HepG2 (cell line): ENCODE measurements around the gene BCAS3. TPM values are rescaled to one million over a fixed set of nuclear protein-coding genes. Genes with fewer than 3 reads are reported as not detected.

ENCODE experiments used
- ATAC-seq: fragments of 200-7000 bp; cut with Tn5 transposase; 3 replicates; pipeline ENCODE4 v1.9.1; 2020; ENCODE audit warnings: mild to moderate bottlenecking, moderate library complexity
- BruUV-seq: library from RNA; stranded (reverse); fragments of 400-500 nt; replicated peaks from 2 replicates; lab custom pipeline; 2021; lab: Mats Ljungman, UMichigan
- CTCF ChIA-PET: fragments of 300-600 bp; formaldehyde crosslinking; extraction: SDS; loops from one replicate; lab custom pipeline; 2021; ENCODE audit warnings: low total read pairs, inconsistent platforms, low intra/inter-chr PET ratio; lab: Yijun Ruan, JAX
- POLR2A ChIA-PET: fragments of 350-600 bp; sonication (Branson Sonifier 250); formaldehyde crosslinking; loops from one replicate; lab custom pipeline; 2020; ENCODE audit warnings: antibody characterized with exemption, inconsistent platforms; lab: Yijun Ruan, JAX
- DNase-seq: peaks from one replicate; pipeline ENCODE4 v3.0.0-alpha.2; 2015; ENCODE audit warnings: low spot score
- FAIRE-seq: peaks from 3 replicates; lab custom pipeline; 2011; peaks lifted over from hg19 to GRCh38; lab: Jason Lieb, UNC
- H2AFZ ChIP-seq: one replicate; pipeline ENCODE4 v1.6.1; 2011; ENCODE audit warnings: low read length, inconsistent platforms
- H3K27ac ChIP-seq: fragments of 300-600 bp; 3 replicates; pipeline ENCODE4 v1.8.0; 2011; ENCODE audit warnings: mixed run types, mild to moderate bottlenecking, mixed read lengths, low read length, inconsistent platforms; ENCODE audit not compliant: insufficient read depth; ENCODE audit errors: extremely low read length
- H3K27me3 ChIP-seq, 2 experiments: fragments of 200-600 bp in 1 of 2; 2 replicates in 1 of 2; 3 replicates in 1 of 2; pipeline versions ENCODE4 v1.6.0 to v1.8.0; 2011; ENCODE audit warnings: low read length in 2 of 2, mild to moderate bottlenecking in 2 of 2, moderate library complexity in 2 of 2, inconsistent platforms in 1 of 2; ENCODE audit not compliant: insufficient read depth in 2 of 2, control insufficient read depth in 1 of 2
- H3K36me3 ChIP-seq, 2 experiments: fragments of 200-600 bp in 1 of 2; replicated peaks in 1 of 2; 2 replicates in 1 of 2; 3 replicates in 1 of 2; pipeline versions ENCODE4 v1.5.1 to v1.8.0; 2011; ENCODE audit warnings: low read length in 2 of 2, inconsistent platforms in 1 of 2; ENCODE audit not compliant: insufficient read depth in 2 of 2, control insufficient read depth in 1 of 2
- H3K4me1 ChIP-seq: 2 replicates; pipeline ENCODE4 v1.5.1; 2012; ENCODE audit warnings: low read length, inconsistent platforms; ENCODE audit not compliant: insufficient read depth
- H3K4me2 ChIP-seq: 2 replicates; pipeline ENCODE4 v1.6.0; 2011; ENCODE audit warnings: low read depth, low read length, inconsistent platforms
- H3K4me3 ChIP-seq, 3 experiments: fragments of 200-600 bp in 1 of 3; sonication (generic), shearing (Covaris generic) in 1 of 3; replicated peaks in 1 of 3; 2 replicates each; pipeline ENCODE4 v1.5.1; 2011 to 2016; ENCODE audit warnings: low read length in 3 of 3, inconsistent platforms in 2 of 3, low read depth in 2 of 3, mild to moderate bottlenecking in 2 of 3, control low read depth in 1 of 3, mixed read lengths in 1 of 3; ENCODE audit not compliant: insufficient read depth in 1 of 3
- H3K79me2 ChIP-seq: one replicate; pipeline ENCODE4 v1.6.1; 2011; ENCODE audit warnings: low read length, inconsistent platforms; ENCODE audit not compliant: insufficient read depth
- H3K9ac ChIP-seq: 2 replicates; pipeline ENCODE4 v1.6.0; 2011; ENCODE audit warnings: mild to moderate bottlenecking, low read depth, low read length, inconsistent platforms; ENCODE audit not compliant: insufficient read depth
- H3K9me3 ChIP-seq: 2 replicates; pipeline ENCODE4 v1.5.1; 2012; ENCODE audit warnings: mild to moderate bottlenecking, low read length
- H4K20me1 ChIP-seq: 2 replicates; pipeline ENCODE4 v1.6.0; 2011; ENCODE audit warnings: inconsistent platforms, mild to moderate bottlenecking, low read length, moderate library complexity; ENCODE audit not compliant: insufficient read depth
- GATAD1 ChIP-seq: IDR thresholded peaks from 2 replicates; pipeline ENCODE4 v1.6.1; 2016; ENCODE audit warnings: missing genetic modification reagents, missing compliant biosample characterization
- MED13 ChIP-seq: sonication (generic); formaldehyde crosslinking; IDR thresholded peaks from 2 replicates; pipeline ENCODE4 v1.5.0; 2020; ENCODE audit warnings: missing genetic modification reagents
- PCBP1 ChIP-seq: fragments of 200-400 bp; formaldehyde crosslinking; IDR thresholded peaks from 2 replicates; pipeline ENCODE4 v1.6.1; 2017; ENCODE audit warnings: mild to moderate bottlenecking, low read depth, low read length, borderline replicate concordance
- RFX5 ChIP-seq: IDR thresholded peaks from 2 replicates; pipeline ENCODE4 v1.6.1; 2011; ENCODE audit warnings: low read depth, low read length, improper control_type of control experiment
- STAG1 ChIP-seq: sonication (generic); formaldehyde crosslinking; IDR thresholded peaks from 2 replicates; pipeline ENCODE4 v1.4.0; 2020; ENCODE audit warnings: missing genetic modification reagents
- TRAFD1 ChIP-seq: sonication (generic); formaldehyde crosslinking; IDR thresholded peaks from 2 replicates; pipeline ENCODE4 v1.5.1; 2020; ENCODE audit warnings: missing genetic modification reagents, mild to moderate bottlenecking, borderline replicate concordance
- YY1 ChIP-seq: IDR thresholded peaks from 2 replicates; pipeline ENCODE4 v1.6.1; 2011; ENCODE audit warnings: low read length, low read depth, moderate library complexity, mild to moderate bottlenecking; ENCODE audit not compliant: insufficient read depth, insufficient replicate concordance
- ZNF274 ChIP-seq: sonication (generic); formaldehyde crosslinking; IDR thresholded peaks from 2 replicates; pipeline ENCODE4 v1.5.1; 2020; ENCODE audit warnings: mild to moderate bottlenecking, missing genetic modification reagents
- ZNF281 ChIP-seq: sonication (generic); formaldehyde crosslinking; IDR thresholded peaks from 2 replicates; pipeline ENCODE4 v1.4.0; 2020; ENCODE audit warnings: missing genetic modification reagents, borderline replicate concordance
- ZNF33A ChIP-seq: sonication (generic); formaldehyde crosslinking; IDR thresholded peaks from 2 replicates; pipeline ENCODE4 v1.5.1; 2020; ENCODE audit warnings: missing genetic modification reagents, mild to moderate bottlenecking, moderate library complexity, borderline replicate concordance
- ZNF644 ChIP-seq: IDR thresholded peaks from 2 replicates; pipeline ENCODE4 v1.6.1; 2016; ENCODE audit warnings: low read depth
- ZNF724P ChIP-seq: sonication (generic); formaldehyde crosslinking; IDR thresholded peaks from 2 replicates; pipeline ENCODE4 v1.8.0; 2022; ENCODE audit warnings: missing genetic modification reagents, borderline replicate concordance
- ZNF839 ChIP-seq: sonication (generic); formaldehyde crosslinking; IDR thresholded peaks from 2 replicates; pipeline ENCODE4 v1.4.0; 2020; ENCODE audit warnings: missing genetic modification reagents, mild to moderate bottlenecking, borderline replicate concordance
- ZSCAN5A ChIP-seq: sonication (generic); formaldehyde crosslinking; IDR thresholded peaks from 2 replicates; pipeline ENCODE4 v1.8.0; 2022; ENCODE audit warnings: mild to moderate bottlenecking, missing genetic modification reagents, borderline replicate concordance
- WGBS: methylation state at CpG from one replicate; pipeline ENCODE4 v1.1.6; 2017; ENCODE audit warnings: low lambda C conversion rate; 5-methylcytosine and 5-hydroxymethylcytosine counted together
- in situ Hi-C: cut with HindIII; loops from 2 replicates; pipeline ENCODE4 v1.10.0; 2017; ENCODE audit warnings: low pct_unique_long_range_greater_than_20kb; ENCODE audit not compliant: extremely low pct_ligation_motif_present
- intact Hi-C: fragments of 100-400 bp; cut with micrococcal nuclease; formaldehyde crosslinking; loops from one replicate; pipeline ENCODE4 v1.10.0; 2022; ENCODE audit not compliant: unreplicated experiment
- polyA plus RNA-seq, 8 experiments: library from polyadenylated mRNA; depleted of rRNA in 3 of 8; stranded (reverse) in 7 of 8; unstranded in 1 of 8; fragments of >200 nt; fragmentation: Illumina TruSeq in 4 of 8; extraction: Trizol in 4 of 8; gene quantifications; 2 replicates each; pipeline versions ENCODE4 v1.2.1 to v1.2.3, GENCODE V29; 2011 to 2016; ENCODE audit warnings: low read depth in 4 of 8, missing spikeins in 1 of 8, mixed read lengths in 1 of 8; ENCODE audit not compliant: insufficient read depth in 1 of 8
- total RNA-seq, 5 experiments: library from RNA; depleted of rRNA; stranded (reverse); fragments of >200 nt; fragmentation: Illumina TruSeq; extraction: Trizol; gene quantifications; 2 replicates each; pipeline ENCODE4 v1.2.3, GENCODE V29; 2016; ENCODE audit warnings: low read depth in 1 of 5
- TF ChIP-seq, protein P1 (sequence below), 2 experiments: sonication (generic) in 1 of 2; formaldehyde crosslinking in 1 of 2; IDR thresholded peaks; 2 replicates each; pipeline versions ENCODE4 v1.5.1 to v1.6.1; 2011 to 2020; ENCODE audit warnings: borderline replicate concordance in 1 of 2, low read depth in 1 of 2, low read length in 1 of 2, mild to moderate bottlenecking in 1 of 2, missing genetic modification reagents in 1 of 2, moderate library complexity in 1 of 2

BCAS3 gene
- total and polyA plus RNA-seq, 2 of the 13 experiments (the other 11 are each of a cell fraction or from before 2014, with no cell fraction given) = 10.7 to 11.2 TPM

GRCh38 chr17:60646701-60647100 lies 30.9 kb upstream of the BCAS3 start (continued):
- TF ChIP-seq ZSCAN5A (no peak), PCBP1 (no peak), TRAFD1 (CRISPR knock-in tag) (no peak), ZNF274 (CRISPR knock-in tag) (no peak), YY1 (no peak)

DNA sequence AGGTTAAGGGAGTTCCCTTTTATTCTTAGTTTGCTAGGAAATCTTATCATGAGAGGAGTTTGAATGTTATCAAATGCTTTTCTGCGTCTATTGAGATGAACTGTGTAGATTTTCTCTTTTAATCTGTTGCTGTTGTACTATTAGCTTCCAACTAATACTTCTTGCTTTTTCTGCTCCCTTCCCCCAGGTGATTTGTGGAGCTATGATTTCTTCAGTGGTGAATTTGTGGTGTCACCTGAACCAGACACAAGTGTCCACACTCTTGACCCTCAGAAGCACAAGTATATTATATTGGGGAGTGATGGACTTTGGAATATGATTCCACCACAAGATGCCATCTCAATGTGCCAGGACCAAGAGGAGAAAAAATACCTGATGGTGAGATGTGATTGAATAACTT lies 29.9 kb upstream of the BCAS3 start:
- 100% methylated on average over 1 of the region's 1 CpG for WGBS
- FAIRE-seq = no peak
- H3K9me3 ChIP-seq = no peaks in the 10 kb centered on the region
- peaks cover 9% of the 10 kb centered on the region for H3K4me1 ChIP-seq
- peaks cover 4% of the 10 kb centered on the region; the same call in 1 of the 2 replicates for H4K20me1 ChIP-seq
- H3K4me3 ChIP-seq = no peak overlapping the region
- H3K27me3 ChIP-seq = no peaks in the 10 kb centered on the region
- H3K27ac ChIP-seq = no peak overlapping the region
- no peak for DNase-seq
- intact Hi-C loops (no loop called here), in situ Hi-C loops (no loop called here)
- CTCF ChIA-PET = no interaction called here
- POLR2A ChIA-PET = no interaction called here
- no TSS peak for BruUV-seq
- H3K9ac ChIP-seq = no peak overlapping the region
- H3K36me3 ChIP-seq = peaks cover 8 to 49% of the 10 kb centered on the region in 2 experiments
- no peak for ATAC-seq
- no peak overlapping the region for H3K4me2 ChIP-seq
- peaks cover 30% of the 10 kb centered on the region for H3K79me2 ChIP-seq
- no peak overlapping the region for H2AFZ ChIP-seq
- TF ChIP-seq, protein P1, sequence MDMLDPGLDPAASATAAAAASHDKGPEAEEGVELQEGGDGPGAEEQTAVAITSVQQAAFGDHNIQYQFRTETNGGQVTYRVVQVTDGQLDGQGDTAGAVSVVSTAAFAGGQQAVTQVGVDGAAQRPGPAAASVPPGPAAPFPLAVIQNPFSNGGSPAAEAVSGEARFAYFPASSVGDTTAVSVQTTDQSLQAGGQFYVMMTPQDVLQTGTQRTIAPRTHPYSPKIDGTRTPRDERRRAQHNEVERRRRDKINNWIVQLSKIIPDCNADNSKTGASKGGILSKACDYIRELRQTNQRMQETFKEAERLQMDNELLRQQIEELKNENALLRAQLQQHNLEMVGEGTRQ (IDR thresholded peaks at IDR 0.05; ENCODE audit: low read depth, low read length) = no peak
- TF ChIP-seq, protein P1 (CRISPR knock-in tag; IDR thresholded peaks at IDR 0.05; ENCODE audit: borderline replicate concordance) = no peak
- TF ChIP-seq ZNF33A (CRISPR knock-in tag) (no peak), RFX5 (no peak), STAG1 (CRISPR knock-in tag) (no peak), ZNF724P (no peak), ZNF644 (no peak), MED13 (no peak), GATAD1 (CRISPR knock-in tag) (no peak), ZNF839 (CRISPR knock-in tag) (no peak), ZNF281 (no peak)
